SK-N-MC (cell line): Measurements from ENCODE around the gene SERINC3.

Experiments used
- EZH2 ChIP-seq: fragments of 200-600 bp; sonication (generic); IDR thresholded peaks from one replicate; pipeline ENCODE4 v1.6.1; 2017; ENCODE audit warnings: antibody characterized with exemption
- POLR2AphosphoS5 ChIP-seq: IDR thresholded peaks from 2 replicates; pipeline ENCODE4 v1.6.1; 2012; ENCODE audit warnings: mild to moderate bottlenecking, low read depth, low read length, borderline replicate concordance

DNA sequence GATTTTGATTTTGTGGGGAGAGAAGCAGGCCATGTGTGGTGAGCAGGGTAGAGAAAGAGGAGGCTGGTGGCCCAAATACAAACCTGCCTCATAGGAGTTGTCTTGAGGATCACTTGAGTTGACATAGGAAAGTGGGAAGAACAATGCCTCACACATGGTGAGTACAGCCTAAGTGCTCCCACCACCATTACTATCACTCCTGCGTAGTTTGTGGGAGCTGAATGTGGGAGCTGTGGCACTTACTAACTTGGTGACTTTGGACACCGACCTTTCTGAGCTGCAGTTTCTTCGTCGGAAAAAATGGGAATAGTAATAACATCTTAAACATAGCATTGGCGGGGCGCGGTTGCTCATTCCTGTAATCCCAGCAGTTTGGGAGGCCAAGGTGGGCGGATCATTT is 25.5 kb upstream of the SERINC3 start:
- TF ChIP-seq POLR2AphosphoS5 (no peak), EZH2 (no peak)
